Inferior parietal cortex (tissue), 1 donor: ENCODE measurements around the gene MYL10.
"Not testable (repeated sequence)": the region's sequence is repeated elsewhere in the genome, so short reads cannot be mapped to it uniquely, and the experiment has no call there.

Experiments
- DNase-seq: peaks from one replicate; pipeline ENCODE4 v3.0.0-alpha.2; 2016; ENCODE audit errors: extremely low spot score

Gene MYL10

GRCh38 chr7:101651112-101651511 is 22.0 kb upstream of the MYL10 start:
- DNase-seq, result no peak

- no peak for DNase-seq
Observed at GRCh38 chr7:101650579-101651081, 21.5 kb upstream of the MYL10 start.

GRCh38 chr7:101647876-101648275 is 18.8 kb upstream of the MYL10 start:
- not testable (repeated sequence) for DNase-seq

- no peak for DNase-seq
Observed at GRCh38 chr7:101645951-101646350, 16.9 kb upstream of the MYL10 start.

- no peak for DNase-seq
Observed at GRCh38 chr7:101644879-101645278, 15.8 kb upstream of the MYL10 start.

GRCh38 chr7:101639127-101639526 is 10.0 kb upstream of the MYL10 start:
- DNase-seq, result not testable (repeated sequence)

- no peak for DNase-seq
Observed at GRCh38 chr7:101636822-101637623, 7.9 kb upstream of the MYL10 start.

- DNase-seq, result no peak
Observed at GRCh38 chr7:101635484-101635883, 6.4 kb upstream of the MYL10 start.

- no peak for DNase-seq
Observed at GRCh38 chr7:101634196-101634717, 5.2 kb upstream of the MYL10 start.

- no peak for DNase-seq
Observed at GRCh38 chr7:101633511-101633910, 4.4 kb upstream of the MYL10 start.

- no peak for DNase-seq
Observed at GRCh38 chr7:101632641-101633040, 3.5 kb upstream of the MYL10 start.

- DNase-seq, result no peak
Observed at GRCh38 chr7:101631224-101631714, 2.2 kb upstream of the MYL10 start.

GRCh38 chr7:101630591-101630990 is 1.5 kb upstream of the MYL10 start:
- DNase-seq, result no peak

- no peak for DNase-seq
Observed at GRCh38 chr7:101628522-101628921, 574 bp downstream of the MYL10 start.

GRCh38 chr7:101626758-101627157 is 2.3 kb downstream of the MYL10 start:
- no peak for DNase-seq

GRCh38 chr7:101626069-101626671 is 2.9 kb downstream of the MYL10 start:
- no peak for DNase-seq

- no peak for DNase-seq
Observed at GRCh38 chr7:101625031-101625791, 3.9 kb downstream of the MYL10 start.

- DNase-seq, result no peak
Observed at GRCh38 chr7:101624246-101625001, 4.7 kb downstream of the MYL10 start.

GRCh38 chr7:101622609-101623173 is 6.4 kb downstream of the MYL10 start:
- no peak for DNase-seq

- DNase-seq, result no peak
Observed at GRCh38 chr7:101620991-101621390, 8.1 kb downstream of the MYL10 start.

GRCh38 chr7:101620395-101620794 is 8.7 kb downstream of the MYL10 start:
- DNase-seq, result no peak
